HG03196 (cell line): ENCODE measurements around the gene IFITM1.
"Not testable (repeated sequence)": the region's sequence is repeated elsewhere in the genome, so short reads cannot be mapped to it uniquely, and the experiment has no call there.

Source experiments
- ATAC-seq: cut with Tn5 transposase; IDR thresholded peaks from one replicate; pipeline ENCODE4 v1.9.1; 2021; ENCODE audit not compliant: unreplicated experiment

The IFITM1 gene

GRCh38 chr11:293852-294661, 19.8 kb upstream of the IFITM1 start:
- ATAC-seq = no peak

- no peak for ATAC-seq
Measured at GRCh38 chr11:294780-295179, 19.1 kb upstream of the IFITM1 start.

GRCh38 chr11:295351-296170, 18.3 kb upstream of the IFITM1 start:
- no peak for ATAC-seq

GRCh38 chr11:296171-297050, 17.4 kb upstream of the IFITM1 start:
- no peak for ATAC-seq

GRCh38 chr11:297051-297585, 16.7 kb upstream of the IFITM1 start:
- ATAC-seq = no peak

GRCh38 chr11:297586-298405, 16.0 kb upstream of the IFITM1 start:
- ATAC-seq = no peak

GRCh38 chr11:298406-299065, 15.3 kb upstream of the IFITM1 start:
- ATAC-seq = no peak

GRCh38 chr11:299081-299891, 14.6 kb upstream of the IFITM1 start, which contains the start of gene IFITM5:
Gene IFITM5, minus strand, starts transcription at chr11:299526. Its CDS starts 36 bp downstream, at chr11:299490.
- no peak for ATAC-seq

- ATAC-seq = no peak
Measured at GRCh38 chr11:299951-300735, 13.7 kb upstream of the IFITM1 start.

- no peak for ATAC-seq
Measured at GRCh38 chr11:303363-303762, 10.5 kb upstream of the IFITM1 start.

- no peak for ATAC-seq
Measured at GRCh38 chr11:304061-304506, 9.8 kb upstream of the IFITM1 start.

- no peak for ATAC-seq
Measured at GRCh38 chr11:304915-305843, 8.7 kb upstream of the IFITM1 start.

- ATAC-seq = no peak
Measured at GRCh38 chr11:305844-306211, 8.0 kb upstream of the IFITM1 start.

- ATAC-seq = no peak
Measured at GRCh38 chr11:306645-307371, 7.0 kb upstream of the IFITM1 start.

GRCh38 chr11:307766-308708, 5.8 kb upstream of the IFITM1 start, which contains the start of gene IFITM2:
Gene IFITM2, plus strand, starts transcription at chr11:307816. Its CDS starts 377 bp downstream, at chr11:308193.
- not testable (repeated sequence) for ATAC-seq
